GM21447 (cell line): Measurements from ENCODE around the gene SPON1.
"Not testable (repeated sequence)": the region's sequence is repeated elsewhere in the genome, so short reads cannot be mapped to it uniquely, and the experiment has no call there.

ENCODE experiments used
- ATAC-seq: cut with Tn5 transposase; IDR thresholded peaks from one replicate; pipeline ENCODE4 v1.9.1; 2021; ENCODE audit not compliant: unreplicated experiment

The SPON1 gene

DNA sequence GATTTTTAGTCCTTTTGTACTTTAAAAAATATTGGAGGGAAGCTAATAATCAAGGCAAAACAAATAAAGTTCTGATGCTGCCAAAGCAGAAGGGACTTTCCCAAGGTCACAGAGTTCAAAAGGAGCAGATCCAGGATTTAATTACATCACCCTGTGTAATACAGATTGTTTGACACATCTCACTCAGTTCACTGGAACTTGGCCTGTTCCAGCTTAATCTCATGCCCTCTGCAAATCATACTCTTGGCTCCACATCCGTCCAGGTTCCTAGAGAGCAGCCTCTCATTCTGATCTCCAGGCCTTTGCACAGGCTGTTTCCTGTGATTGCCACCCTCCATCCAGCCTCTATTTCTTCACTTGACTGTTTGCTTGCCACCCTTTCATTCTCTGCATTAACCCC, 151.7 kb downstream of the SPON1 start:
- no peak for ATAC-seq

GRCh38 chr11:14114786-14115185, 152.3 kb downstream of the SPON1 start:
- no peak for ATAC-seq

- no peak for ATAC-seq
These were observed 155.1 kb downstream of the SPON1 start for GRCh38 chr11:14117632-14118031.

DNA sequence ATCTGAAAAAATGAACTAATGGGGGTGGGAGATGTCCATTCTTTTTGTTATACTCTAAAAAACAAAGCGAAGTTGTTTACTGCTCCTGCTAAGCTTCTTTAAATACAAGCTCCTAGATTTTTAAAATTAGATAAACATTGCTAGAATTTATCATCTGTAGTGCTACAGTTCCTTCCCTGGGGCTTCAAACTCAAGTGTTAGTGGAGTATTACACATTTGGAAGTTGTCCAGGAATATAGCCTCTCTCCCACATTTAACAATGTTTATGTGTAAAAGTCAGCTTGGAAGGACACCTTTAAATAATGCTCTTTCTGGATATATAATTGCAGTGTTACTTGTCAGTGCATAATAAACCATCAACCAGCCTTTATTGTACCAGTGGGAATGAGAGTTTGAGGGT, 155.5 kb downstream of the SPON1 start:
- no peak for ATAC-seq

GRCh38 chr11:14119357-14119756, 156.8 kb downstream of the SPON1 start:
- no peak for ATAC-seq

GRCh38 chr11:14124350-14124749, 161.8 kb downstream of the SPON1 start:
- no peak for ATAC-seq

DNA sequence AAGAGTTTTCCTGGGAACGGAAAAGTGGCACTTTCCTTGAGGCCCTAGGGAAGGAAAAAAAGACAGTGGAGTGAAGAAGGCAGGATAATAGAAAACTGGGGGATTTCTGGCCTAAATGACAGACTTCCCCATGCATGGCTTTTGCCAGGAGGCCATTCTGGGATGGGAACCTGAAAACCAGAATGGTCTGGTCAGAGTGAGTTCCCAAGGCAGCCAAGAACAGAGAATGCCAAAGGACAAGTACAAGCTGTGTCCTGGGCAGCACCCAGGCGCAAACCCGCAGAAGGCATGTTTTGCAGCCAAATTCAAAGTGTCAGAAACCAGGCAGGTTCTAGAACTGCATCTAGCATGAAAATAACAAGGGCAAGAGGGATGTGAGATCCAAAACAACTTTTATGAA, 162.4 kb downstream of the SPON1 start:
- ATAC-seq: no peak

GRCh38 chr11:14125529-14125928, 163.0 kb downstream of the SPON1 start:
- no peak for ATAC-seq

- no peak for ATAC-seq
These were observed 165.2 kb downstream of the SPON1 start for GRCh38 chr11:14127679-14128078.

- no peak for ATAC-seq
These were observed 169.8 kb downstream of the SPON1 start for GRCh38 chr11:14132312-14132711.

DNA sequence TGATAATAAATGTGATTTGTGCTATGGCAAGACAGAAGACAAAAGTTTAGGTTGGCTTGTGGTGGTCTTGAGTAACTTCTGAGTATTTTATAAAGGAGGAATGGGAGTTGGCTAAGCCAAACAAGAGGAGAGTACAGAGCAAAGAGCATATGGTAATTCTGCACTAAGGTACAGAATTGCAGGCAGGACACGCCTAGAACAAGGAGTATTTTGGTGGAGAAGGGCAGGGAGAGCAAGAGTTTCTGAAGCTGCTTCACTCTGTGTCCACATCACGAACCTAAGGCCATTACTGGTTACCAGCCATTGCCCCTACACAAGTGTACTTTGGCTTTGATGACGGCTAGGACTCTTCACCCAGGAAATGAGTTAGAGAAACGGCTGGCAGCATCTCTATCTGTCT, 170.9 kb downstream of the SPON1 start:
- ATAC-seq: no peak

GRCh38 chr11:14136561-14136960, 174.0 kb downstream of the SPON1 start:
- no peak for ATAC-seq

DNA sequence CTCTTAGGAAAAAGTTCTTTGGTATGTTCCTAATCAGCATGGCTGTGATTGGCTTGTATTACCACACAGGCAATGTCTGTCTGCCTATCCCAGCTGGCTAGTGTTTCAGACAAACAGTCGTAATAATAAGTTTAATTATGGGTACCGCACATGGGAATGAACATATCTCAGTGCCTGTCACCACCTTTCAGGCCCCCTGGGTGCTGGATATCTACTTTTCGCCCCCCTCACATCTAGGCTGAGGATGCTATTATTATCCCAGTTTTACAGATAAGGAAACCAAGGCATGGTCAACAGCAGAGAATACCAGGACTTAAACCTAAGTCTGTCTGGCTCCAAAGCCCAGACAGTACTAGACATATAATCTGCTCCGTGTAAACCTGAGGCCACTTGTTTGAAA, 174.8 kb downstream of the SPON1 start:
- ATAC-seq: no peak

DNA sequence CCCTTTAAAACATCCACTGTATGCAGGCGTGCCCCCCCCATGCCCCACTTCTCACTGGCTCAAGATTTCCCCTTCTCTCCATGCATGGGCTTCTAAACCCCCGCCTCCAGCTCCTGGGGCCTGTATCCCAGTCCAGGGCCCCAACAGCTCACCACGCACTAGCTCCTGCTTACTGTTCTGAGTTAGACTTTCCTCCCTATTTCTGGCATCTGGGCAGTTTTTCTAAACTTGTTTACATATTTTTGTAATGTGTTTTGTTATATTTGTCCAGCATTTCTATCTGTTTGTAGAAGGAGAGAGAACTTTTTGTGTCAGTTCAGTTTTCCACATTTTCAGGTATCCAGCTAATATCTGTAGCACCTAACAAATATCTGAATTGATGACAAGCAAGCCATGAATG, 178.5 kb downstream of the SPON1 start:
- no peak for ATAC-seq

DNA sequence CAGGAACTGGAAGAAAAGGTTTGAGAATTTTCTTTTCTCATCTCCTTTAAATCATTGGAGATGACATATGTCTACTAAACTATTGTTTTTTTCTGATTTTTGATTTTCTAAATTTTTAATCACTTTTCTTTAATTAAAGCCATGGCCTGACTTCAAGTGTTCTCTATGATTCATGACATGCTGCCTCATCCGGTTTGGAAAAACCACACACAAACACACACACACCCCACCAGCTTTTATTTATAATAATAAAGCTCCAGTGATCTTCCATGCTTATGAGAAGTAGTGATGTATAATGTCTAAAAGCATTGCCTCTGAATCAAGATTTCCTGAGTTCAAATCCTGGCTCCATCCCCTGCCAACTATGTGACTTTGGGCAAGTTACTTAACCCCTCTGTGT, 179.2 kb downstream of the SPON1 start:
- ATAC-seq: no peak

DNA sequence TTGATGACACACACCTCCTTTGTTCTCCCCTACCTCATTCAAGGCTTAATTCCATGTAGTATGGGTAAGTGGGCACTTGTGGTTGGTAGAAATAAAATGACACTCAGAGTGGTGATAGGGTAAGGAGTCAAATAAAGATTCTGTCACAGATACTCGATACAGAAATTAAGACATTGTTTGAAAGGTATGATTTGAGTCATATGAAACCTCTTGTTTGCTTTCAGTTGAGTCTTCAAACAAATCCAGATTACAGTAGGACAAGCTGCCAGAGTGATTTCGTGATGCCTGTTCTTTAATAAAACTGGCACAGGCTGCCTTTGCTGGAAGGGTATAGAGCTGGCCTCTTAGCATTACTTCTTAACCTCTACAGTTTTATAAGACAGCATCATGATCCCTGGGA, 182.4 kb downstream of the SPON1 start:
- no peak for ATAC-seq

GRCh38 chr11:14148653-14149273, 186.2 kb downstream of the SPON1 start:
- no peak for ATAC-seq

- no peak for ATAC-seq
These were observed 187.2 kb downstream of the SPON1 start for GRCh38 chr11:14149683-14150082.

DNA sequence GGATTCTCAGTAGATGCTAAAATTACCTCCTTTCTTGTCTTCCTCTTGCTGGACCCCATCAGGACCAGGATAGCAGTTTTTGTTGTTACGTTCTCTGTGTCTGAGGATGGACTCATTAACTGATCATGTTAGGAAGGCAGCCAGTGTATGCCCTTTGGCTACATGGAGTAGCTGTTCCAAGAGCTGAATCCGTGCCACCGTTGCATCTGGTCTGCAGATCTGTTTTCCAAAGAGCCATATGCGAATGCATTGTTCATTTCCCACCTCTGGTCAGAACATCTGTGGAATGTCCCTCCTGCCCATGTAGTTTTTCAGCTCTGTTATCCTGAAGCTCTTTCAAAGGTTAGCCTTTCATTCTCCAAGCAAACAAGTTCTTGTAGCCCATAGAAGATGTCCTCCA, 188.4 kb downstream of the SPON1 start:
- no peak for ATAC-seq

DNA sequence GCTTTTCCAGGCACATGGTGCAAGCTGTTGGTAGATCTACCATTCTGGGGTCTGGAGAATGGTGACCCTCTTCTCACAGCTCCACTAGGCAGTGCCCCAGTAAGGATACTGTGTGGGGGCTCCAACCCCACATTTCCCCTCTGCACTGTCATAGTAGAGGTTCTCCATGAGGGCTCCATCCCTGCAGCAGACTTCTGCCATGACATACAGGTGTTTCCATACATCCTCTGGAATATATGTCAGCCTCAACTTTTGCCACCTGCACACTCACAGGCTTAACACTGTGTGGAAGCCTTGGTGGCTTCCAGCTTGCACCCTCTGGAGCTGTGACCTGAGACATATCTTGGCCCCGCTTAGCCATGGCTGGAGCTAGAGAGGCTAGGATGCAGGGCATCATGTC, 191.6 kb downstream of the SPON1 start:
- not testable (repeated sequence) for ATAC-seq

DNA sequence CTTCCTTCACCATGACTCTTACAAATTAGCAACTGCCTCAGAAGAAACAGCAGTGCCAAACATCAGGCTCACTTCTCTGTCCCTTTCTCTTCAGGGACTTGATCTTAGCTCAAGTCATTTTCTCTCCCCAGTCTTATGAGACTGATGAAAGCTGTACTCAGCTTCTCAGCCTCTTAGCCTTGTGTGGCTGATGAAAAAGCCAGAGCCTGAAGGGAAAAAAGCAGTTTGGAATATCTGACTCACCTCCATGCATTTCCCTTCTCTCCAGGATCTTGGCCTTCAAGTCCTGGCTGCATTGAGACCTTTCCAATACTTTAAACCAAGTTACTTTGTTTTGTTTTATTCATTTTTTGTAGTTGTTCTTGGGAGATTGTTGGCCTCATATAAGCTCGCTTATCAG, 195.9 kb downstream of the SPON1 start:
- ATAC-seq: no peak

DNA sequence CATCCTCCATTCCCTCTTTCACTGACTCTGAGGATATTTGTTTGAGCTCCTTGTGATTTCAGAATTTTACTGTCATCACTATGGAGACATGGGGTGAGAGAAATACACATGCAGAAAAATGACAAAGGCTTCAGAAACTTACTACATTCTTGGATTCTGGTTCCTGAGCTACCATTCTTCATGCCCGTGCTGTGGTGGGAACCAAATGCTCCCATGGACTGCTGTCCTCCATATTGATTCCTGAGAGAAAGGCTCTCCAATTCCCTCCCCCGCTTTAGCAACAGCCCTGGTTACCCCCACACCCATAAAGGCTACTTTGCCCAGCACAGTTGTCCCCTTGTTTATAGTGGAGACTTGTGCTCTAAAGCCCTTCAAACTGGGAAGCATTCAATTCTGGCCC, 201.1 kb downstream of the SPON1 start:
- ATAC-seq: no peak

- ATAC-seq: not testable (repeated sequence)
These were observed 211.2 kb downstream of the SPON1 start for GRCh38 chr11:14173679-14174078.
